Osteoblast (primary cell): ENCODE data around the gene ERCC6L2. TPM values are rescaled to one million over a fixed set of nuclear protein-coding genes. Genes with fewer than 3 reads are reported as not detected.

Source experiments
- DNase-seq: peaks from one replicate; pipeline ENCODE4 v3.0.0; 2011; ENCODE audit warnings: low spot score, mixed read lengths; ENCODE audit not compliant: insufficient read length; ENCODE audit errors: missing footprints
- H2AFZ ChIP-seq: 2 replicates; pipeline ENCODE4 v1.6.0; 2011; ENCODE audit warnings: mild to moderate bottlenecking, low read length
- H3K27ac ChIP-seq: 2 replicates; pipeline ENCODE4 v1.5.1; 2011; ENCODE audit warnings: mild to moderate bottlenecking, low read depth, low read length, moderate library complexity
- H3K27me3 ChIP-seq: 2 replicates; pipeline ENCODE4 v1.6.0; 2012; ENCODE audit warnings: mild to moderate bottlenecking, control low read depth, inconsistent platforms, low read length, moderate library complexity; ENCODE audit not compliant: insufficient read depth
- H3K36me3 ChIP-seq: 2 replicates; pipeline ENCODE4 v1.5.1; 2011; ENCODE audit warnings: mild to moderate bottlenecking, low read length, control low read depth, moderate library complexity; ENCODE audit not compliant: insufficient read depth
- H3K4me1 ChIP-seq: 2 replicates; pipeline ENCODE4 v1.5.1; 2011; ENCODE audit warnings: mild to moderate bottlenecking, low read length, control low read depth, moderate library complexity; ENCODE audit not compliant: insufficient read depth
- H3K4me2 ChIP-seq: 2 replicates; pipeline ENCODE4 v1.6.0; 2011; ENCODE audit warnings: mild to moderate bottlenecking, low read length; ENCODE audit not compliant: insufficient read depth
- H3K4me3 ChIP-seq: fragments of 200-600 bp; sonication (generic); 3 replicates; pipeline ENCODE4 v1.5.1; 2012; ENCODE audit warnings: mild to moderate bottlenecking, low read length, inconsistent platforms; ENCODE audit not compliant: insufficient read depth
- H3K79me2 ChIP-seq: 2 replicates; pipeline ENCODE4 v1.6.0; 2012; ENCODE audit warnings: mild to moderate bottlenecking, low read length, control low read depth, inconsistent platforms; ENCODE audit not compliant: insufficient read depth
- H3K9me3 ChIP-seq: 2 replicates; pipeline ENCODE4 v1.5.1; 2011; ENCODE audit warnings: low read depth, low read length, control low read depth
- H4K20me1 ChIP-seq: 2 replicates; pipeline ENCODE4 v1.6.0; 2012; ENCODE audit warnings: mild to moderate bottlenecking, low read length, control low read depth; ENCODE audit not compliant: insufficient read depth
- CTCF ChIP-seq: IDR thresholded peaks from 2 replicates; pipeline ENCODE4 v1.5.1; 2011; ENCODE audit warnings: mild to moderate bottlenecking, low read depth, low read length, moderate library complexity; ENCODE audit errors: extremely low read depth
- total RNA-seq: library from RNA; depleted of rRNA; stranded (reverse); fragments of >200 nt; gene quantifications from 2 replicates; pipeline ENCODE4 v1.2.3, GENCODE V29; 2012

Gene ERCC6L2
- total RNA-seq, 1 donor: 77.8 TPM

- Histone ChIP-seq H3K4me3 (no peak overlapping the region), H3K27me3 (no peaks in the 10 kb centered on the region), H3K27ac (no peak overlapping the region), H3K9me3 (no peaks in the 10 kb centered on the region), H3K79me2 (no peaks in the 10 kb centered on the region), H2AFZ (no peak overlapping the region), H3K36me3 (peaks cover 15% of the 10 kb centered on the region), H3K4me1 (peaks cover 16% of the 10 kb centered on the region), H3K4me2 (no peak overlapping the region), H4K20me1 (no peaks in the 10 kb centered on the region)
- DNase-seq: no peak
- no peak for TF ChIP-seq CTCF
These were observed 101.9 kb downstream of the ERCC6L2 start for GRCh38 chr9:95977371-95977770.

DNA sequence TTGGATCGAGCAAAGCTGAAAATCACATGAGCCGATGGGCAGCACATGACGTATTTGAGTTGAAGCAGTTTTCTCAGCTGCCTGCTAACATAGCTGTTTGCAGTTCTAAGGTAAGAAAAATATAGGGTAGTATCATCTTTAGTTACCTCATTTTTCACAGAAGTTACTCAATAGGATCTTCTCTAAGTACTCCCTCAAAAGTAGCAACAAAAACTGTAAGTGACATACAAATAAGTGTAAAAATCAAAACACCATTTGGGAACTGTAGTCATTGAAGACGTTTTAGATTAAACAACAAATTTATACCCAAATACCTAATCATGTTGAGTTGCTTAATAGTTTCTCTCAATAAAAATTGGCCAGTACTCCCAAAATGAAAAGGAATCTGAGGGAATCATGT lies 102.6 kb downstream of the ERCC6L2 start:
- TF ChIP-seq CTCF: no peak
- no peak overlapping the region for H3K27ac ChIP-seq
- no peaks in the 10 kb centered on the region for H3K79me2 ChIP-seq
- H3K36me3 ChIP-seq: peaks cover 8% of the 10 kb centered on the region
- H3K4me3 ChIP-seq: no peak overlapping the region
- peaks cover 16% of the 10 kb centered on the region for H3K4me1 ChIP-seq
- no peaks in the 10 kb centered on the region for H3K27me3 ChIP-seq
- H3K9me3 ChIP-seq: no peaks in the 10 kb centered on the region
- no peak overlapping the region for H3K4me2 ChIP-seq
- no peaks in the 10 kb centered on the region for H4K20me1 ChIP-seq
- H2AFZ ChIP-seq: no peak overlapping the region
- no peak for DNase-seq

DNA sequence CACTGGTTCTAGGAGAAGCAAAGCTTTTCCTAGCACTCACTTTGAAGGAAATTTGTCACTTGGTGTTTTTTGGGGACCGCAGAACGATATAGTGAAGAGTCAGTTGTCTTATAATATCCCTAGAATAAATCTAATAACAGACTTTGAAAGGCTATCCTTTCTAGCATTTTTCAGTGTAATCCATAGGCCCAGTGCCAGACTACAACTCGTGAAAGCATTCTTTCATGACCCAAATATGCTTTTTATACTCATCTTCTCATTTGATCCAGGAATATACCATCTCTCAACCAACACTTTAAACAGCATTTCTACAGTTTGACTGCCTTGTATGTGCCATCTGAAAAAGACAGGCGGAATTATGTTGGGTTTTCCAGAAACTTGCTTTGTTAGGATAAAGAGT lies 104.0 kb downstream of the ERCC6L2 start:
- Histone ChIP-seq H3K27ac (no peak overlapping the region), H3K4me2 (no peak overlapping the region), H3K9me3 (no peaks in the 10 kb centered on the region), H3K4me1 (peaks cover 16% of the 10 kb centered on the region), H3K36me3 (no peaks in the 10 kb centered on the region), H4K20me1 (no peaks in the 10 kb centered on the region), H3K27me3 (no peaks in the 10 kb centered on the region), H3K79me2 (no peaks in the 10 kb centered on the region), H3K4me3 (no peak overlapping the region), H2AFZ (no peak overlapping the region)
- no peak for TF ChIP-seq CTCF
- DNase-seq: no peak

GRCh38 chr9:95980262-95981125 lies 105.0 kb downstream of the ERCC6L2 start:
- H4K20me1 ChIP-seq: no peaks in the 10 kb centered on the region
- H3K27ac ChIP-seq: peak overlapping the region; percentile 41
- H2AFZ ChIP-seq: no peak overlapping the region
- no peaks in the 10 kb centered on the region for H3K36me3 ChIP-seq
- H3K79me2 ChIP-seq: no peaks in the 10 kb centered on the region
- DNase-seq: no peak
- H3K4me3 ChIP-seq: no peak overlapping the region
- no peaks in the 10 kb centered on the region for H3K9me3 ChIP-seq
- H3K4me1 ChIP-seq: peaks cover 16% of the 10 kb centered on the region
- TF ChIP-seq CTCF: no peak
- H3K27me3 ChIP-seq: no peaks in the 10 kb centered on the region
- no peak overlapping the region for H3K4me2 ChIP-seq
